ENCODE results near the gene VARS1. TPM values are rescaled to one million over a fixed set of nuclear protein-coding genes. Genes with fewer than 3 reads are reported as not detected.

Gene VARS1
- total and polyA plus RNA-seq, 3 donors from 2014 or later, result 94.8 to 156 (median 131) TPM

GRCh38 chr6:31758281-31758680 is 37.3 kb downstream of the VARS1 start:
- no peak overlapping the region for H3K4me3 ChIP-seq
- TF ChIP-seq POLR2A (IDR thresholded peaks at IDR 0.05) (no peak), CTCF (IDR thresholded peaks at IDR 0.05) (no peak)
- H3K9me3 ChIP-seq, result no peaks in the 10 kb centered on the region
- no peaks in the 10 kb centered on the region for H3K27me3 ChIP-seq
- no peak for DNase-seq
- H3K27ac ChIP-seq, result no peak overlapping the region
- intact Hi-C loops (cut with DNase I; ENCODE audit: low total_unique reads), result no loop called here
- WGBS, 2 donors, result 91 to 97% methylated on average over 2 of the region's 2 CpGs
- H3K4me1 ChIP-seq, result no peaks in the 10 kb centered on the region
- no peaks in the 10 kb centered on the region for H3K36me3 ChIP-seq (ENCODE audit: low read depth, missing control alignments)

GRCh38 chr6:31752739-31753319 is 42.7 kb downstream of the VARS1 start:
- Histone ChIP-seq H3K4me3 (no peak overlapping the region), H3K4me1 (no peaks in the 10 kb centered on the region), H3K9me3 (no peaks in the 10 kb centered on the region), H3K36me3 (ENCODE audit: low read depth, missing control alignments) (no peaks in the 10 kb centered on the region), H3K27ac (no peak overlapping the region), H3K27me3 (no peaks in the 10 kb centered on the region)
- DNase-seq, result no peak
- WGBS, 2 donors, result 74 to 76% methylated on average over 7 to 8 of the region's 8 CpGs
- intact Hi-C loops (cut with DNase I; ENCODE audit: low total_unique reads), result no loop called here
- TF ChIP-seq POLR2A (IDR thresholded peaks at IDR 0.05), result no peak
- no peak for TF ChIP-seq CTCF (IDR thresholded peaks at IDR 0.05)

GRCh38 chr6:31750411-31751022 is 45.0 kb downstream of the VARS1 start:
- intact Hi-C loops (cut with DNase I; ENCODE audit: low total_unique reads), result no loop called here
- no peak overlapping the region for H3K27ac ChIP-seq
- no peak overlapping the region for H3K4me3 ChIP-seq
- no peaks in the 10 kb centered on the region for H3K27me3 ChIP-seq
- 84 to 94% methylated on average over 7 of the region's 7 CpGs for WGBS, 2 donors
- no peak for DNase-seq
- TF ChIP-seq POLR2A (IDR thresholded peaks at IDR 0.05) (no peak), CTCF (IDR thresholded peaks at IDR 0.05) (no peak)
- no peaks in the 10 kb centered on the region for H3K4me1 ChIP-seq
- no peaks in the 10 kb centered on the region for H3K36me3 ChIP-seq (ENCODE audit: low read depth, missing control alignments)
- H3K9me3 ChIP-seq, result no peaks in the 10 kb centered on the region

GRCh38 chr6:31749301-31750036 is 46.1 kb downstream of the VARS1 start:
- TF ChIP-seq CTCF (IDR thresholded peaks at IDR 0.05) (no peak), POLR2A (IDR thresholded peaks at IDR 0.05) (no peak)
- Histone ChIP-seq H3K36me3 (ENCODE audit: low read depth, missing control alignments) (no peaks in the 10 kb centered on the region), H3K27me3 (no peaks in the 10 kb centered on the region), H3K4me3 (no peak overlapping the region), H3K27ac (no peak overlapping the region), H3K4me1 (no peaks in the 10 kb centered on the region), H3K9me3 (no peaks in the 10 kb centered on the region)
- intact Hi-C loops (cut with DNase I; ENCODE audit: low total_unique reads), result no loop called here
- no peak for DNase-seq
- WGBS, 2 donors, result 87% methylated on average over 8 of the region's 8 CpGs

Small RNA genes lying within 50 kb of the gene (small RNA-seq; reads per million reads assigned to genes)
- gene MSH5-SAPCD1 (0 reads per million in 2 donors), gene RF00019 (0 reads per million in 2 donors), gene RNU6-850P (0 reads per million in 2 donors), gene SAPCD1 (0 reads per million in 2 donors), gene SNORD48 (445 to 1,219 reads per million in 2 donors), gene SNORD52 (0 reads per million in 2 donors)

Other genes starting within 250 kb of the VARS1 start
Only the 30 nearest of the 42 such genes appear.
- 100 to 1,000 TPM; 288 to 301 TPM for gene PRRC2A, start 175.0 kb downstream of the VARS1 start, total RNA-seq
- gene PRRC2A, start 175.0 kb downstream of the VARS1 start, polyA plus RNA-seq (ENCODE audit: insufficient read depth, low read depth, low replicate concordance), result 473 TPM
- 100 to 1,000 TPM; 654 to 710 TPM for gene BAG6, start 143.1 kb downstream of the VARS1 start, total RNA-seq
- 861 TPM for gene BAG6, start 143.1 kb downstream of the VARS1 start, polyA plus RNA-seq (ENCODE audit: insufficient read depth, low read depth, low replicate concordance)
- 1 to 10 TPM; 7.5 to 9.8 TPM for gene APOM, start 139.9 kb downstream of the VARS1 start, total RNA-seq
- 27.9 TPM for gene APOM, start 139.9 kb downstream of the VARS1 start, polyA plus RNA-seq (ENCODE audit: insufficient read depth, low read depth, low replicate concordance)
- gene C6orf47, start 135.0 kb downstream of the VARS1 start, total RNA-seq, result 10 to 100 TPM; 13.9 to 17.8 TPM
- gene C6orf47, start 135.0 kb downstream of the VARS1 start, polyA plus RNA-seq (ENCODE audit: insufficient read depth, low read depth, low replicate concordance), result 11.9 TPM
- 10 to 100 TPM; 34.5 to 46.1 TPM for gene GPANK1, start 130.8 kb downstream of the VARS1 start, total RNA-seq
- 81.3 TPM for gene GPANK1, start 130.8 kb downstream of the VARS1 start, polyA plus RNA-seq (ENCODE audit: insufficient read depth, low read depth, low replicate concordance)
- gene CSNK2B, start 129.7 kb downstream of the VARS1 start, total RNA-seq, result 100 to 1,000 TPM; 397 to 421 TPM
- 523 TPM for gene CSNK2B, start 129.7 kb downstream of the VARS1 start, polyA plus RNA-seq (ENCODE audit: insufficient read depth, low read depth, low replicate concordance)
- gene LY6G5B, start 125.8 kb downstream of the VARS1 start, total RNA-seq, result 10 to 100 TPM; 14.0 to 15.9 TPM
- 16.3 TPM for gene LY6G5B, start 125.8 kb downstream of the VARS1 start, polyA plus RNA-seq (ENCODE audit: insufficient read depth, low read depth, low replicate concordance)
- 10 to 100 TPM in 1 of 2 donors, 1 to 10 TPM in 1; 8.7 to 18.3 TPM for gene LY6G5C, start 114.7 kb downstream of the VARS1 start, total RNA-seq
- gene LY6G5C, start 114.7 kb downstream of the VARS1 start, polyA plus RNA-seq (ENCODE audit: insufficient read depth, low read depth, low replicate concordance), result 14.0 TPM
- 10 to 100 TPM; 77.0 to 85.9 TPM for gene ABHD16A, start 92.4 kb downstream of the VARS1 start, total RNA-seq
- gene ABHD16A, start 92.4 kb downstream of the VARS1 start, polyA plus RNA-seq (ENCODE audit: insufficient read depth, low read depth, low replicate concordance), result 108 TPM
- gene LY6G6F, start 88.9 kb downstream of the VARS1 start, total RNA-seq, result not detected
- 0.41 TPM for gene LY6G6F, start 88.9 kb downstream of the VARS1 start, polyA plus RNA-seq (ENCODE audit: insufficient read depth, low read depth, low replicate concordance)
- gene LY6G6D, start 80.4 kb downstream of the VARS1 start, total RNA-seq, result not detected
- gene LY6G6D, start 80.4 kb downstream of the VARS1 start, polyA plus RNA-seq (ENCODE audit: insufficient read depth, low read depth, low replicate concordance), result not detected
- under 1 TPM in 1 of 2 donors, not detected in 1; 0.39 TPM for gene LY6G6C, start 74.0 kb downstream of the VARS1 start, total RNA-seq
- gene LY6G6C, start 74.0 kb downstream of the VARS1 start, polyA plus RNA-seq (ENCODE audit: insufficient read depth, low read depth, low replicate concordance), result 1.4 TPM
- gene MPIG6B, start 72.4 kb downstream of the VARS1 start, total RNA-seq, result under 1 TPM; 0.74 to 0.94 TPM
- gene MPIG6B, start 72.4 kb downstream of the VARS1 start, polyA plus RNA-seq (ENCODE audit: insufficient read depth, low read depth, low replicate concordance), result 1.3 TPM
- 10 to 100 TPM; 19.6 to 38.0 TPM for gene DDAH2, start 66.5 kb downstream of the VARS1 start, total RNA-seq
- 50.8 TPM for gene DDAH2, start 66.5 kb downstream of the VARS1 start, polyA plus RNA-seq (ENCODE audit: insufficient read depth, low read depth, low replicate concordance)
- 10 to 100 TPM; 35.4 to 93.5 TPM for gene CLIC1, start 59.2 kb downstream of the VARS1 start, total RNA-seq
- 130 TPM for gene CLIC1, start 59.2 kb downstream of the VARS1 start, polyA plus RNA-seq (ENCODE audit: insufficient read depth, low read depth, low replicate concordance)
- 100 to 1,000 TPM in 1 of 2 donors, 10 to 100 TPM in 1; 77.6 to 135 TPM for gene MSH5, start 55.7 kb downstream of the VARS1 start, total RNA-seq
- gene MSH5, start 55.7 kb downstream of the VARS1 start, polyA plus RNA-seq (ENCODE audit: insufficient read depth, low read depth, low replicate concordance), result 36.2 TPM
- 10 to 100 TPM; 10.4 to 11.6 TPM for gene SAPCD1, start 33.1 kb downstream of the VARS1 start, total RNA-seq
- 5.9 TPM for gene SAPCD1, start 33.1 kb downstream of the VARS1 start, polyA plus RNA-seq (ENCODE audit: insufficient read depth, low read depth, low replicate concordance)
- 1 to 10 TPM; 3.1 to 6.3 TPM for gene VWA7, start 18.4 kb downstream of the VARS1 start, total RNA-seq
- 2.7 TPM for gene VWA7, start 18.4 kb downstream of the VARS1 start, polyA plus RNA-seq (ENCODE audit: insufficient read depth, low read depth, low replicate concordance)
- gene LSM2, start 11.2 kb upstream of the VARS1 start, total RNA-seq, result 10 to 100 TPM; 43.3 to 49.6 TPM
- gene LSM2, start 11.2 kb upstream of the VARS1 start, polyA plus RNA-seq (ENCODE audit: insufficient read depth, low read depth, low replicate concordance), result 55.5 TPM
- gene HSPA1L, start 19.5 kb upstream of the VARS1 start, total RNA-seq, result 10 to 100 TPM; 30.3 to 87.9 TPM
- gene HSPA1L, start 19.5 kb upstream of the VARS1 start, polyA plus RNA-seq (ENCODE audit: insufficient read depth, low read depth, low replicate concordance), result 103 TPM
- gene HSPA1A, start 19.8 kb upstream of the VARS1 start, total RNA-seq, result 100 to 1,000 TPM; 113 to 151 TPM
- gene HSPA1A, start 19.8 kb upstream of the VARS1 start, polyA plus RNA-seq (ENCODE audit: insufficient read depth, low read depth, low replicate concordance), result 90.4 TPM
- gene HSPA1B, start 32.0 kb upstream of the VARS1 start, total RNA-seq, result 100 to 1,000 TPM; 167 to 204 TPM
- gene HSPA1B, start 32.0 kb upstream of the VARS1 start, polyA plus RNA-seq (ENCODE audit: insufficient read depth, low read depth, low replicate concordance), result 127 TPM
- 10 to 100 TPM; 31.7 to 65.9 TPM for gene NEU1, start 67.1 kb upstream of the VARS1 start, total RNA-seq
- 27.4 TPM for gene NEU1, start 67.1 kb upstream of the VARS1 start, polyA plus RNA-seq (ENCODE audit: insufficient read depth, low read depth, low replicate concordance)
- 1 to 10 TPM in 1 of 2 donors, under 1 TPM in 1; 0.87 to 1.2 TPM for gene SLC44A4, start 83.2 kb upstream of the VARS1 start, total RNA-seq
- 6.3 TPM for gene SLC44A4, start 83.2 kb upstream of the VARS1 start, polyA plus RNA-seq (ENCODE audit: insufficient read depth, low read depth, low replicate concordance)
- 100 to 1,000 TPM; 102 to 106 TPM for gene EHMT2, start 101.9 kb upstream of the VARS1 start, total RNA-seq
- gene EHMT2, start 101.9 kb upstream of the VARS1 start, polyA plus RNA-seq (ENCODE audit: insufficient read depth, low read depth, low replicate concordance), result 82.2 TPM
- gene ZBTB12, start 106.3 kb upstream of the VARS1 start, total RNA-seq, result 1 to 10 TPM; 5.3 to 5.6 TPM
- 6.3 TPM for gene ZBTB12, start 106.3 kb upstream of the VARS1 start, polyA plus RNA-seq (ENCODE audit: insufficient read depth, low read depth, low replicate concordance)
- 1 to 10 TPM; 5.1 to 6.3 TPM for gene C2, start 132.0 kb upstream of the VARS1 start, total RNA-seq
- gene C2, start 132.0 kb upstream of the VARS1 start, polyA plus RNA-seq (ENCODE audit: insufficient read depth, low read depth, low replicate concordance), result 24.8 TPM
- gene CFB, start 150.3 kb upstream of the VARS1 start, total RNA-seq, result 1 to 10 TPM; 4.8 to 5.8 TPM
- gene CFB, start 150.3 kb upstream of the VARS1 start, polyA plus RNA-seq (ENCODE audit: insufficient read depth, low read depth, low replicate concordance), result 38.6 TPM
- 100 to 1,000 TPM; 181 to 219 TPM for gene NELFE, start 163.2 kb upstream of the VARS1 start, total RNA-seq
- 292 TPM for gene NELFE, start 163.2 kb upstream of the VARS1 start, polyA plus RNA-seq (ENCODE audit: insufficient read depth, low read depth, low replicate concordance)
- 10 to 100 TPM; 59.2 to 73.0 TPM for gene SKIC2, start 163.4 kb upstream of the VARS1 start, total RNA-seq
- gene SKIC2, start 163.4 kb upstream of the VARS1 start, polyA plus RNA-seq (ENCODE audit: insufficient read depth, low read depth, low replicate concordance), result 39.6 TPM

Data from testis (tissue), 3 donors.